ENCODE measurements around the gene FHL1.

DNA sequence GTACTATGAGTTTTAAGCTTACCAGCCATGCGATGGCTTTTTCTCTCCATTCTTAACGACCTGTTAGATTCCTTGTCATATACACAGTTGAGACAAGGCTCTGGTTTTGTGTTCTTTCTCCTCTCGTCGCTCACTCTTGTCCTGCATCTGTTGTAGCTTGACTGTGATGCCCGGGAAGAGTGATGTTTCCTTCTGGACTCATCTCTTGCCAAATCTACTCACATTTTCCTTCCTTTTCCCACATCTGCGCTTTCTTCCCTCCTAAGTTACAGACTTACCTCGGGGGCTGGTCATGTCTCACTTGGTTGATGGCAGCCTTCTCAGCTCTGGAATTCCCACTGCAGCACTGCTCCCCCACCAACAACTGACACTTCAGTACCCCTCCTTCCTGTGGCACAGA lies 108.7 kb downstream of the FHL1 start:
- TF ChIP-seq, protein P1, sequence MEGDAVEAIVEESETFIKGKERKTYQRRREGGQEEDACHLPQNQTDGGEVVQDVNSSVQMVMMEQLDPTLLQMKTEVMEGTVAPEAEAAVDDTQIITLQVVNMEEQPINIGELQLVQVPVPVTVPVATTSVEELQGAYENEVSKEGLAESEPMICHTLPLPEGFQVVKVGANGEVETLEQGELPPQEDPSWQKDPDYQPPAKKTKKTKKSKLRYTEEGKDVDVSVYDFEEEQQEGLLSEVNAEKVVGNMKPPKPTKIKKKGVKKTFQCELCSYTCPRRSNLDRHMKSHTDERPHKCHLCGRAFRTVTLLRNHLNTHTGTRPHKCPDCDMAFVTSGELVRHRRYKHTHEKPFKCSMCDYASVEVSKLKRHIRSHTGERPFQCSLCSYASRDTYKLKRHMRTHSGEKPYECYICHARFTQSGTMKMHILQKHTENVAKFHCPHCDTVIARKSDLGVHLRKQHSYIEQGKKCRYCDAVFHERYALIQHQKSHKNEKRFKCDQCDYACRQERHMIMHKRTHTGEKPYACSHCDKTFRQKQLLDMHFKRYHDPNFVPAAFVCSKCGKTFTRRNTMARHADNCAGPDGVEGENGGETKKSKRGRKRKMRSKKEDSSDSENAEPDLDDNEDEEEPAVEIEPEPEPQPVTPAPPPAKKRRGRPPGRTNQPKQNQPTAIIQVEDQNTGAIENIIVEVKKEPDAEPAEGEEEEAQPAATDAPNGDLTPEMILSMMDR (IDR thresholded peaks at IDR 0.05; ENCODE audit: low read depth, low read length), result no peak
- no peak for TF ChIP-seq EZH2phosphoT487 (IDR thresholded peaks at IDR 0.05; ENCODE audit: low read depth)
